Activated CD4-positive, alpha-beta T cell treated with anti-CD3 and anti-CD28 coated beads for 48 hours (primary cell): ENCODE data around the gene ADCY4.

ENCODE experiments used
- DNase-seq: peaks from one replicate; pipeline ENCODE4 v3.0.0-alpha.2; 2020

ADCY4 gene

GRCh38 chr14:24271134-24271833 lies 63.6 kb downstream of the ADCY4 start, which contains the start of gene RABGGTA:
Gene RABGGTA (minus strand): TSS chr14:24271597. CDS start chr14:24271115, 482 bp downstream.
- peak; percentile 91 for DNase-seq

- DNase-seq, result no peak
Observed at GRCh38 chr14:24270537-24271133, 64.2 kb downstream of the ADCY4 start.

- DNase-seq, result no peak
Observed at GRCh38 chr14:24269910-24270536, 64.8 kb downstream of the ADCY4 start.

- no peak for DNase-seq
Observed at GRCh38 chr14:24269368-24269767, 65.5 kb downstream of the ADCY4 start.
